HFF-Myc (cell line): ENCODE results near the gene FNDC3B.

ENCODE experiments used
- DNase-seq: peaks from one replicate; pipeline ENCODE4 v3.0.0-alpha.2; 2011; ENCODE audit warnings: low read depth; ENCODE audit errors: extremely low read depth
- H3K4me3 ChIP-seq: replicated peaks from 2 replicates; pipeline ENCODE4 v1.5.1; 2011; ENCODE audit warnings: low read depth, mild to moderate bottlenecking, control low read depth, low read length
- TF ChIP-seq, protein P1 (sequence below): IDR thresholded peaks from 2 replicates; pipeline ENCODE4 v1.5.1; 2012; ENCODE audit warnings: mild to moderate bottlenecking, low read depth, low read length, control low read depth; ENCODE audit errors: missing control alignments

Gene FNDC3B

DNA sequence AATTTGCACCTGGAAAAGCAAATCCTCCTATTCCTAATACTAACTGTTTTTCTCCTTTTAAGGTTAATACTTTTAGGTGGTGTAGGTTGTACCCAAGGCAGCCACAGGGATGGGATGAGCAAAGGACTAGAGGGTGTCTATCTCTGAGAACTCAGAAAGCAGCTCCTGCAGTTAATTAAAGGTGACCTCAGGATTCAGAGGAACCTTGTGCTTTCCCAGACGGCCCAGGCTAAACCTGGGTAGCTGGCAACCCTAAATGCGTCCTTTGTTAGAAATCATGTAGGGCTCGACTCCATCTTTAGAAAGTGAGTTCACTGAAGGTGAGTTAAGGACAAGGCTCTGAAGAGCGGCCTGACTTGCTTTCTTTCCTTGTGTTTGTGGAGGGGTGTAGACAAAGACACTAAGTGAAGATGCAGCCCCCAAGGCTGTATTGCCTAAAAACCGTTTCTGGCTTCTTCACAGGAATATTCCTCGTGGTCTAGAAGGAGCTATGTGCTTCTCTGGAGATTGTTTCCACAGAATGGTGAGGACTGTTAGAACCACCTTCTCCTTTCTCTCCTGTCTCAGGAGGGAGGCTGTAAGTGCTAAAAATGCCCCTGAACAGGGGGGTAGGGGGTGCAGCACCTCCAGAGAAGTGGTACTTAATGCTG lies 14.9 kb downstream of the FNDC3B start:
- TF ChIP-seq, protein P1, sequence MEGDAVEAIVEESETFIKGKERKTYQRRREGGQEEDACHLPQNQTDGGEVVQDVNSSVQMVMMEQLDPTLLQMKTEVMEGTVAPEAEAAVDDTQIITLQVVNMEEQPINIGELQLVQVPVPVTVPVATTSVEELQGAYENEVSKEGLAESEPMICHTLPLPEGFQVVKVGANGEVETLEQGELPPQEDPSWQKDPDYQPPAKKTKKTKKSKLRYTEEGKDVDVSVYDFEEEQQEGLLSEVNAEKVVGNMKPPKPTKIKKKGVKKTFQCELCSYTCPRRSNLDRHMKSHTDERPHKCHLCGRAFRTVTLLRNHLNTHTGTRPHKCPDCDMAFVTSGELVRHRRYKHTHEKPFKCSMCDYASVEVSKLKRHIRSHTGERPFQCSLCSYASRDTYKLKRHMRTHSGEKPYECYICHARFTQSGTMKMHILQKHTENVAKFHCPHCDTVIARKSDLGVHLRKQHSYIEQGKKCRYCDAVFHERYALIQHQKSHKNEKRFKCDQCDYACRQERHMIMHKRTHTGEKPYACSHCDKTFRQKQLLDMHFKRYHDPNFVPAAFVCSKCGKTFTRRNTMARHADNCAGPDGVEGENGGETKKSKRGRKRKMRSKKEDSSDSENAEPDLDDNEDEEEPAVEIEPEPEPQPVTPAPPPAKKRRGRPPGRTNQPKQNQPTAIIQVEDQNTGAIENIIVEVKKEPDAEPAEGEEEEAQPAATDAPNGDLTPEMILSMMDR: no peak
- no peak for DNase-seq
- H3K4me3 ChIP-seq: no peak overlapping the region

- DNase-seq: no peak
- TF ChIP-seq, protein P1: no peak
- no peak overlapping the region for H3K4me3 ChIP-seq
Measured at GRCh38 chr3:172056416-172056815, 17.0 kb downstream of the FNDC3B start.

GRCh38 chr3:172057059-172057458 lies 17.7 kb downstream of the FNDC3B start:
- TF ChIP-seq, protein P1: no peak
- DNase-seq: no peak

GRCh38 chr3:172057624-172058327 lies 18.4 kb downstream of the FNDC3B start:
- TF ChIP-seq, protein P1: no peak
- DNase-seq: no peak
- no peak overlapping the region for H3K4me3 ChIP-seq

More at GRCh38 chr3:172057059-172057458, 17.7 kb downstream of the FNDC3B start:
- no peak overlapping the region for H3K4me3 ChIP-seq

GRCh38 chr3:172059532-172059931 lies 20.2 kb downstream of the FNDC3B start:
- no peak overlapping the region for H3K4me3 ChIP-seq
- no peak for DNase-seq
- TF ChIP-seq, protein P1: no peak

- no peak for DNase-seq
- TF ChIP-seq, protein P1: no peak
- H3K4me3 ChIP-seq: no peak overlapping the region
Measured at GRCh38 chr3:172060234-172060633, 20.9 kb downstream of the FNDC3B start.
